Measurements from ENCODE around the gene GRSF1.
A peak's percentile ranks its signal among the peaks of the same experiment; 100 is the strongest.
"Not testable (repeated sequence)": the region's sequence is repeated elsewhere in the genome, so short reads cannot be mapped to it uniquely, and the experiment has no call there.

Gene GRSF1

DNA sequence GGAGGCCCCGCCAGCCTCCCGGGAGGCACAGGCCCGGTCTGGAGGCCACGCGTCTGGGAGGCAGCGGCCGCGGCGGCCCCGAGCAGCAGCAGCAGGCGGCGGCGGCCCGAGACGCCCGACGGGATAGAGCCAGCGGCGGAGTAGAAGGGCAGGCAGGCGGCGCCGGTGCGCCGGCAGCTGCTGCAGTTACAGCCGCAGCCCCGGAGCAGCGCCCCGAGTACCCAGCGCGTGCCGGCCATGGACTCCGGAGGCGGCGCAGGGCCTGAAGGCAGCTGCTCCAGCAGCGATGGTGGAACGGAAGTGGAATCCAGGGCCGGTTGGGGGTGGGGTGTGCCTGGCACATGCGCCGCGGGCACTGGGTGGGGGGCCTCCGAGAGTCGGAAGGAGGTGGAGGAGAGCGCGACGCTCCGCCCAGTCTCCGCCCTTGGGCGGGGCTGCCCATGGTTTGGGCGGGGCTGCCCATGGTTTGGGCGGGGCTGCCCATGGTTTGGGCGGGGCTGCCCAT lies at the start of gene GRSF1:
TSS of gene GRSF1 (minus strand) at position 302 of the 505 bp plus-strand sequence. CDS start at position 239, 63 bp downstream.
- peak; percentile 72 for DNase-seq

- no peak for DNase-seq
Observed at GRCh38 chr4:70885174-70885573, 45.5 kb upstream of the GRSF1 start.

- DNase-seq: no peak
Observed at GRCh38 chr4:70880739-70881138, 41.0 kb upstream of the GRSF1 start.

DNA sequence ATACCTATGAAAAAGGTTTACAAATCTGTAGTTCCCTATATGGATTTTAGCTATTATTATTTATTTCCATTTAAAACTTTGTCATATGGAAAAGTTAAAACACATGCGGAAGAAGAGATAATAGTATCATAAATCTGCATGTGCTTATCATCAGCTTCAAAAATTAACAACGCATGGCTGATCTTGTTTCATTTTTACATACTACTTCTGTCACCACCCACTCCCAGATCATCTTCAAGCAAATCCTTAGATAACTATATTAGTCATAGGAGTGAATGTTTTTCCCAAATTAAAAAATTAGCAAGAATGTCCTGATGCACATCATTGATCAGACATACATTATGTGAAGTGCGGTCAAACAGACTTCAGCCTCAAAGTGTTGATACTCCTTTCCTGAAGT lies 37.9 kb upstream of the GRSF1 start:
- DNase-seq: no peak

DNA sequence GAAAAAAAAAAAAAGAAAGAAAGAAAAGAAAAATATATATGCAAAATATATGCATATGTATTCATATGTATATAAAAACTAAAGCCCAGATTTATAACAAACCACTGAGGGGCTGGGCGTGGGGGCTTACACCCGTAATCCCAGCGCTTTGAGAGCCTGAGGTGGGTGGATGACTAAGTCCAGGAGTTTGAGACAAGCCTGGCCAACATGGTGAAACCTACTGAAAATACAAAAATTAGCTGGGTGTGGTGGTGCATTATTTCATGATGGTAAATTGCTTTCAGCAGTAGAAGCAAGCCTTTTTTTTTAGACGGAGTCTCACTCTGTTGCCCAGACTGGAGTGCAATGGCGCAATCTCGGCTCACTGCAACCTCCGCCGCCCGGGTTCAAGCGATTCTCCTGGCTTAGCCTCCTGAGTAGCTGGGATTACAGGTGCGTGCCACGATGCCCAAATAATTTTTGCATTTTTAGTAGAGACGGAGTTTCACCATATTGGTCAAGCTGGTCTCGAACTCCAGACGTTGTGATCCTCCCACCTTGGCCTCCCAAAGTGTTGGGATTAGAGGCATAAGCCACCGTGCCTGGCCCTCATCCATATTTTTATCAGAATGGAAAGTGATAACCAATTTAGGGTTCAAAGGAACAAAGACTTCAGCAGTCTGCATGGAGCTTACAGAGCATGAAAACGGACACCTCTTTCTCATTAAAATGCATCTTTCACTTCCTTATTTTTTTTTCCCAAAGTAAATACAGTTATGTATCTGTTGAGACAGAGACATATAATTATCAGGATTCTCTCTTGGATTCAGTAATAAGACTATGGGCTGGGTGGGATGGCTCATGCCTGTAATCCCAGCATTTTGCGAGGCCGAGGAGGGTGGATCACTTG lies 34.8 kb upstream of the GRSF1 start:
- DNase-seq: no peak

- no peak for DNase-seq
Observed at GRCh38 chr4:70873216-70873615, 33.5 kb upstream of the GRSF1 start.

- DNase-seq: no peak
Observed at GRCh38 chr4:70868778-70869177, 29.1 kb upstream of the GRSF1 start.

GRCh38 chr4:70863099-70863790 lies 23.6 kb upstream of the GRSF1 start:
- no peak for DNase-seq

- no peak for DNase-seq
Observed at GRCh38 chr4:70859066-70859465, 19.4 kb upstream of the GRSF1 start.

DNA sequence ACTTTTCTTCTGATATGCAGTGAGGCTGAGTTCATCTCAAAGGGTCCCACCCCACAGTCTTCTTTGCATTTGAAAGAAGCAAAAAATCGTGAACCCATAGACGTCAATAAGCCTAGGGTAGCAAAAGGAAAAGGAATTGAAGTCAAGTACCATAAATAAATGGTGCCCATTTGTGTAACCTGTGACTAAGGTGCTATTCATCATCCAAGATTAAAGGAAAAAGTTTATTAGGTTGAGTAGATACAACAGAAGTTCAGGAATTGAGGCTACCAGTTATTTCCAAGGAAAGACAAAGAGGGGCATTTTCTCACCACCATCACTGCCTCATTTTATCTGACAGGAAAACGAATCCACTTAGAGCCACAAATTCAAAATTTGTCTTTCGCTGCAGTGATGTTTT lies 18.8 kb upstream of the GRSF1 start:
- DNase-seq: no peak

DNA sequence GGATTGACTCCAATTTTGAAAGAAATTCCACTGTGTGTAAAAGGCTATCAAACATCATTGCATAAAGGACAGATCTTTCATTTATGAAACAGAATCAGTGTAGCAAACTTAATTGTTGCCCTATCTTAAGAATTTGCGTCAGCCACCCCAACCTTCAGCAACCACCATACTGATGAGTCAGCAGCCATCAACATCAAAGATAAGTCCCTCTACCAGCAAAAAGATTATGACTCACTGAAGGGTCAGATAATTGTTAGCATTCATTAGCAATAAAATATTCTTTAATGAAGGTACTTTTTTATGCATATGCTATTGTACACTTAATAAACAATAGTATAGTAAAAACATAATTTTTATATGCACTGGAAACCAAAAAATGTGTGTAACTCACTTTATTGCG lies 15.8 kb upstream of the GRSF1 start:
- no peak for DNase-seq

- no peak for DNase-seq
Observed at GRCh38 chr4:70849291-70849690, 9.6 kb upstream of the GRSF1 start.

DNA sequence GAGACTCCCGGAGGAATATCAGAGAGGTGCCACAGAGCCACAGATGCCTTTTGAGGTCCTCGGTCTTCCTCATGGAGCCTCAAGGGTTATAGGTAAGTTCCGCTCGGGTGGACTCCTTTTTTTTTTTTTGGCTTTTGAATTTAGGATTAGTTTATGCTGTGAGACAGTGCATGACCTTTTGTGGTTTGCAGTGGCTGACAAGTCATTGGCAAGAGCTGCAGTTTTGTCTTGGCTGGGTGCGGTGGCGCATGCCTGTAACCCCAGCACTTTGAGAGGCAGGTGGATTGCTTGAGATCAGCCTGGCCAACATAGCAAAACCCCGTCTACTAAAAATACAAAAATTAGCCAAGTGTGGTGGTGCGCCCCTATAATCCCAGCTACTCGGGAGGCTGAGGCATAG lies 4.5 kb upstream of the GRSF1 start:
- DNase-seq: no peak

DNA sequence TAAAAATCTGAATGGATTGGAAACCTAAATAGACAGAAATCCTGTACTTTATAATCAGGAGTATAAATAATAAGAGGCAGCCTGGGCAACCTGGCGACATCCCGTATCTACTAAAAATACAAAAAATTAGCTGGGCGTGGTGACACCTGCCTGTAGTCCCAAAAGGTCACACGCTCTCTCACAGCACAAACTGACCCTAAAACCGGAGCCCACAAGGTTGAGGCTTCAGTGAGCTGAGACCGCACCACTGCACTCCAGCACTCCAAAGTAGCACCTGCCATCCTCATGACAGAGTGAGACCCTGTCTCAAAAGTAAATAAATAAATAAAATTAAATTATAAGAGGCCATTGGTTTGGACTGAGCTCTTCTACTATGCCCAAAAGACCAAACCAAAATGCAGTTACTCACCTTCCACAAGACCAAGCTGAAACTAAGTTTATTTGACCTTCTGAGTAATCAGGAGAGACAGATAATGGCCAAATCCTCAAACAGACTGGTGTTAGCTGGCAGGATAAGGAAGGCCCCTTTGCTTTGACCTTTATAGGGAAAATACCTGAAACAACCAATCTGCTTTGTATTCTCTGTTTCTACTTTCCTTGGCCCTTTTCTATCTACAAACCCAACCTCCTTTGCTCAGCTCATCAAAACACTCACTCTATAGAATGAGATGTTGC lies 3.2 kb upstream of the GRSF1 start:
- DNase-seq: no peak

DNA sequence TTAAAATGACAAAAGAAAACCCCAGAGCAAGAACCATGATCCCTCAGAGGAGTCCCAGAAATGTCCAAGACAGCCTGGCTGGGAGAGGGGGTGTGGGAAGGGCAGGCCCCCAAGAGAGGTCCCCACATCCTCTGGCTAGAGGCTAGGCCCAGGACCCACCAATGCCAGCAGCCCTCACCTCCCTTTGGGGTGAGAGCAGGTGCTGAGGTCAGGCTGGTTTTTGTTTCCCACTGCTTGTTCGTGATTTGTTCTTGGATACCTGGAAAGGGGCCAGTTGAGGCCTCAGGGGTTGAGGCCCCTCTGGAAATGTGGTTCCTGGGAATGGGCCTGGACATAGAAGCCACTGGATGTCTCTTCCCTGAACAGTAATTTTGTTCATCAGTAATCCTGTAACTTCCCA lies 2.3 kb upstream of the GRSF1 start:
- DNase-seq: no peak

- no peak for DNase-seq
Observed at GRCh38 chr4:70841211-70841610, 1.5 kb upstream of the GRSF1 start.

DNA sequence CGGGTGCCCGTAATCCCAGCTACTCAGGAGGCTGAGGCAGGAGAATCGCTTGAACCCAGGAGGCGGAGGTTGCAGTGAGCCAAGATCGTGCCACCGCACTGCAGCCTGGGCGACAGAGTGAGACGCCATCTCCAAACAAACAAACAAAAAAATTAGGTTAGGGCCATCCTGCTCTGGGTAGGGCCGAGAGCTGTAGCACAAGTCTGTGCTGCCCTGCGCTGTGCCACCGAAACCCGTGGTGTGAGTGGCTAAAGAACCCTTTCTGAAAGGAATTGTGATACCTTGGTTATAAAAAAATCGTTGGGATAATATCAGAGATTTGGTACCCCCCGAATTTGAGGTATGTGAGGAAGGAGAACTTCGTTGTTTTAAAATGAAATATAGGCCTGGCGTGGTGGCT lies 941 bp upstream of the GRSF1 start:
- not testable (repeated sequence) for DNase-seq

- DNase-seq: not testable (repeated sequence)
Observed at GRCh38 chr4:70840137-70840536, 447 bp upstream of the GRSF1 start.

GRCh38 chr4:70838666-70839588 lies 763 bp downstream of the GRSF1 start:
- no peak for DNase-seq

- no peak for DNase-seq
Observed at GRCh38 chr4:70838204-70838603, 1.5 kb downstream of the GRSF1 start.

DNA sequence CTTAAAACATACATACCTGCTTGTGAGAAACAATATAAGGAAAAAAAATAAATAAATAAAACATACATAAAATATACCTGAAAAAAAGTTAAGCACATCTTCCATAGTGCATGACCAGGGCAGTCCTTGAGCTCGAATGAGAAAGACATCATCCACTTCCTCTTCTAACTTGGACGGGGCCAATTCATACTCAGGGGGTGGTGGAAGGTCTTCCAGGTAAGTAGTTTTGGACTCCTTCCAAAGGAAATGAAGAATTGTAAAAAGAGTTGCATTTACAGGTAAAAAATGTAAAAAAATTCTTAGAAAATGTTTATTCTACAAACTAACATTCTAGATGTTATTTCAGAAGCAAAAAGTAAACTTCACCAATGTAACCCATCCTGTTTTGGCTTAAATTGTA lies 3.6 kb downstream of the GRSF1 start:
- DNase-seq: no peak

DNA sequence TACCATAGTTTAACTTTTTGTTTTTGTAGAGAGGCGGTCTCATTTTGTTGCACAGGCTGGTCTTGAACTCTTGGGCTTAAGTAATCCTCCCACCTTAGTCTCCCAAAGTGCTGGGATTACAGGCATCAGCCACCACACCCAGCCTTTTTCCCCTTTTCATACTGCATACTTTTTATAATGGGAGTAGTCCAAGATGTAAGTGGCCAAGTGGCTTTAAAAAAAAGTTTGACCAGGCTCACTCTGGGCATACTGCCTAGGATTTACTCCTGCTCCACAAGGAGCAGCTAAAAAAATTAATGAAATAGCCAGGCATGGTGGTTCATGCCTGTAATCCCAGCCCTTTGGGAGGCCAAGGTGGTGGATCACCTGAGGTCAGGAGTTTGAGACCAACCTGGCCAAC lies 6.0 kb downstream of the GRSF1 start:
- no peak for DNase-seq
